GM12878 (cell line): Measurements from ENCODE around the gene PLEKHG2.

Experiments used
- REST ChIP-seq: IDR thresholded peaks from 2 replicates; pipeline ENCODE4 v1.6.1; 2012; ENCODE audit warnings: mild to moderate bottlenecking, low read depth, low read length
- SREBF2 ChIP-seq: IDR thresholded peaks from 2 replicates; pipeline ENCODE4 v1.6.1; 2012; ENCODE audit warnings: mild to moderate bottlenecking, low read length
- TARDBP ChIP-seq: IDR thresholded peaks from 2 replicates; pipeline ENCODE4 v1.6.1; 2016; ENCODE audit warnings: borderline replicate concordance
- USF2 ChIP-seq: IDR thresholded peaks from 2 replicates; pipeline ENCODE4 v1.6.1; 2011; ENCODE audit warnings: low read depth, low read length, improper control_type of control experiment, borderline replicate concordance

- no peak for TF ChIP-seq SREBF2
- TF ChIP-seq TARDBP, result no peak
- TF ChIP-seq REST, result no peak
- no peak for TF ChIP-seq USF2
Measured at GRCh38 chr19:39473443-39473960, 61.0 kb downstream of the PLEKHG2 start.
